ENCODE data around the gene SNX11. TPM values are rescaled to one million over a fixed set of nuclear protein-coding genes. Genes with fewer than 3 reads are reported as not detected.
"Not testable (repeated sequence)": the region's sequence is repeated elsewhere in the genome, so short reads cannot be mapped to it uniquely, and the experiment has no call there.

SNX11 gene
- total RNA-seq, 4 donors from 2014 or later: 12.7 to 16.6 (median 15.0) TPM

DNA sequence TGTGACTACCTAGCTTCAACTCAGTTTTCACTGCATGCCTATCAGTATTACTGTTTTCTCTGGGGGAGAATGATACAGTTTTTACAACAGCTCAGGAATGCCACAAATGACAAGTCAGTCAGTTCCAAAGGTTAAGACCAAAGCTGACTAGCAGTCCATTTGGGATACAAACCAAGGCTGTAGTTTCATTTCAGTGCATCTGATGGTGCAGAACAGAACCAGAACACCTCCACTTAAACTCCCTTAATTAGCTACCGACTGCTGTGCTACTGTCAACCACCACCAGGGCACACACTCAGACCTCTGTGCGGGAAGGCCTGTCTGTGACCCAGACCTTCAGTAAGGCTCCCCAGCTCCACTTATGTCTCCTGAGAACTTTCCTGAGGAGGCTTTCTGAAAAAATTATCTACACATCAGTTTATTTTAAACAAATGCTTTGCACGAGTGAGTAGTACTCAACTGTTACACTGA, 39.0 kb upstream of the SNX11 start:
- TF ChIP-seq POLR2A (IDR thresholded peaks at IDR 0.05) (no peak), CTCF (IDR thresholded peaks at IDR 0.05) (peak in 2 of 6 experiments; percentile 24 to 50)
- intact Hi-C loops (cut with DNase I): no loop called here
- Histone ChIP-seq H3K9me3 (no peaks in the 10 kb centered on the region), H3K36me3 (peaks cover 0 to 93% (median 6%) of the 10 kb centered on the region in 3 donors), H3K27me3 (no peaks in the 10 kb centered on the region), H3K4me1 (peaks cover 5 to 45% (median 16%) of the 10 kb centered on the region in 3 donors), H3K27ac (no peak overlapping the region), H3K4me3 (no peak overlapping the region)
- DNase-seq: no peak
- WGBS, 2 donors: 76 to 82% methylated on average over 3 of the region's 3 CpGs

DNA sequence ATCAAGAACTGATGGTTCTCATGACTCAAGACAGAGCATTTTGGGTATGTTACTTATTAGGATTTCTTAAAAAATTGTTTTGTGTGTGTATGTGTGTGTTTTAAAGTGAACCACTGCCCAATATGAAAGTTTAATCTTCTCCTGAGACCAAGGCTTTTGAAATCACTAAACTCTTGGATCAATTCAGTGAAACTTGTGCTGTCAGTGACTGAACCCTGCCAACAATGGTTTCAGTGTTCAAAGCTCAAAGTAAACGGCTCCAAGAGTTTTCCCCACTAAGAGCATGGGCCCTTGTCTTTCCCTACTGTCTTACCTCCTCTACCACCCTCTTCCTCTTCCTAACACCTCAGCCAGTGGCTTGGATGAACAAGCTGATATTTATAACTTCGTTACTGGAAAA, 37.4 kb upstream of the SNX11 start:
- Histone ChIP-seq H3K27me3 (no peaks in the 10 kb centered on the region), H3K9me3 (no peaks in the 10 kb centered on the region), H3K36me3 (peaks cover 4 to 92% (median 6%) of the 10 kb centered on the region in 3 donors), H3K4me1 (peaks cover 5 to 40% (median 14%) of the 10 kb centered on the region in 3 donors), H3K4me3 (no peak overlapping the region), H3K27ac (no peak overlapping the region)
- no peak for DNase-seq
- intact Hi-C loops (cut with DNase I): loop anchor here (5.0 kb wide), 1 partner anchor 43 kb away; no protein-coding TSS in a partner anchor
- 31 to 47% methylated on average over 2 of the region's 2 CpGs for WGBS, 2 donors
- no peak for TF ChIP-seq POLR2A (IDR thresholded peaks at IDR 0.05)
- no peak for TF ChIP-seq CTCF (IDR thresholded peaks at IDR 0.05)

DNA sequence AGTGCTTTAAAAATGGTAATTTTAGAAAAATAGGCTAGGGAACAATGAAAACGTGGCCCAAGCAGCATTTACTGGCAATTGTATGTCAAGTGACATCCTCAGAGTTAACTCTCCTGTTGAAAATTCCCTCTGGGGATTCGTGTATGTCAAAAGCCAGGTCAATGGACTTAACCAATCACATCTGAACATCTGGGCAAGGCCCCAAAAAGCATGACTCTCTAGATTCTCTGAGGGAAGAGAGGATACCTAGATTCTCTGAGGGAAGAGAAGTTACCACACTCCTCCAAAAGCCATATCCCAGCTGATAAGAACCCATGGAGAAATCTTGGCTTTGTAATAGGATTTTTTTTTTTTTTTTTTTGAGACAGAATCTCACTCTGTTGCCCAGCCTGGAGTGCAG, 35.9 kb upstream of the SNX11 start:
- no peak for DNase-seq
- Histone ChIP-seq H3K27me3 (no peaks in the 10 kb centered on the region), H3K36me3 (peaks cover 4 to 94% (median 19%) of the 10 kb centered on the region in 3 donors), H3K4me3 (no peak overlapping the region), H3K27ac (no peak overlapping the region), H3K4me1 (peaks cover under 1 to 26% (median 3%) of the 10 kb centered on the region in 3 donors), H3K9me3 (no peaks in the 10 kb centered on the region)
- intact Hi-C loops (cut with DNase I): loop anchor here (5.0 kb wide), 1 partner anchor 44 kb away; no protein-coding TSS in a partner anchor
- WGBS, 2 donors: 48 to 54% methylated on average over 2 of the region's 2 CpGs
- TF ChIP-seq CTCF (IDR thresholded peaks at IDR 0.05): no peak
- no peak for TF ChIP-seq POLR2A (IDR thresholded peaks at IDR 0.05)

DNA sequence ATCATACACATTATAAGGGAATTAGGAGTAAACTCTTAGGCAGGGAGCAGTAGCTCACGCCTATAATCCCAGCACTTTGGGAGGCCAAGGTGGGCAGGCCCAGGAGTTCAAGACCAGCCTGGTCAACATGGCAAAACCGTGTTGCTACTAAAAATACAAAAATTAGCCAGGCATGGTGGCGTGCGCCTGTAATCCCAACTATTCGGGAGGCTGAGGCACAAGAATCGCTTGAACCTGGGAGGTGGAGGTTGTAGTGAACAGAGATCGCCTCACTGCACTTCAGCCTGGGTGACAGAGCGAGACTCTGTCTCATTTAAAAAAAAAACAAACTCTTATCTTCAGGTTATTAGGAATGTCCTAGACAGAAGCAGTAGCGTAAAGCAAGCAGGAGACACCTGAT, 34.8 kb upstream of the SNX11 start:
- intact Hi-C loops (cut with DNase I): loop anchor here (5.0 kb wide), 1 partner anchor 46 kb away; no protein-coding TSS in a partner anchor
- not testable (repeated sequence) for H3K4me3 ChIP-seq, H3K27me3 ChIP-seq, H3K27ac ChIP-seq, H3K9me3 ChIP-seq, DNase-seq
- 94 to 100% methylated on average over 3 to 9 of the region's 9 CpGs for WGBS, 2 donors
- peaks cover 0 to 14% (median 0%) of the 10 kb centered on the region in 3 donors for H3K4me1 ChIP-seq
- H3K36me3 ChIP-seq: peaks cover 4 to 89% (median 22%) of the 10 kb centered on the region in 3 donors

GRCh38 chr17:48073566-48074094, 33.9 kb upstream of the SNX11 start:
- H3K27me3 ChIP-seq, H3K4me3 ChIP-seq, DNase-seq, H3K9me3 ChIP-seq: not testable (repeated sequence)
- intact Hi-C loops (cut with DNase I): loop anchor here (5.0 kb wide), 1 partner anchor 46 kb away; no protein-coding TSS in a partner anchor
- H3K36me3 ChIP-seq: peaks cover 4 to 81% (median 22%) of the 10 kb centered on the region in 3 donors
- H3K27ac ChIP-seq: peak overlapping the region in 2 of 4 donors; percentile 15 to 36
- peaks cover 0 to 10% (median 0%) of the 10 kb centered on the region in 3 donors for H3K4me1 ChIP-seq
- WGBS, 2 donors: 50 to 89% methylated on average over 5 of the region's 5 CpGs

GRCh38 chr17:48074322-48075081, 33.1 kb upstream of the SNX11 start:
- intact Hi-C loops (cut with DNase I): loop anchor here (5.0 kb wide), 2 partner anchors 47 to 58 kb away; no protein-coding TSS in a partner anchor
- Histone ChIP-seq H3K4me3 (no peak overlapping the region), H3K27me3 (no peaks in the 10 kb centered on the region), H3K36me3 (peaks cover 4 to 73% (median 22%) of the 10 kb centered on the region in 3 donors), H3K4me1 (peaks cover 0 to 10% (median 0%) of the 10 kb centered on the region in 3 donors), H3K9me3 (no peaks in the 10 kb centered on the region), H3K27ac (peak overlapping the region in 2 of 4 donors; percentile 15 to 36)
- no peak for DNase-seq
- no peak for TF ChIP-seq POLR2A (IDR thresholded peaks at IDR 0.05)
- TF ChIP-seq CTCF (IDR thresholded peaks at IDR 0.05): peak; percentile 56 to 91 (median 86)
- WGBS, 2 donors: 70 to 74% methylated on average over 7 of the region's 7 CpGs

DNA sequence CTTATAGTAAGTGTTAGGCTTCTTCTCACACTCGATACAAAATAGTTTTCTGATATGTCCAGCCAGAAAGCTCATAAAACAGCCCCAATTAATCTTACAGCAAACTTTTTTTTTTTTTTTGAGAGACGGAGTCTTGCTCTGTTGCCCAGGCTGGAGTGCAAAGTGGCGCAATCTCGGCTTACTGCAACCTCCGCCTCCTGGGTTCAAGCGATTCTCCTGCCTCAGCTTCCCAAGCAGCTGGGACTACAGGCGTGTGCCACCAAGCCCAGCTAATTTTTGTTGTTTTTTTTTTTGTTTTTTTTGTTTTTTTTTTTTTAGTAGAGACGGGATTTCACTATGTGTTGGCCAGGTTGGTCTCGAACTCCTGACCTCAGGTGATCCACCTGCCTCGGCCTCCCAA, 30.4 kb upstream of the SNX11 start:
- intact Hi-C loops (cut with DNase I): loop anchor here (5.0 kb wide), 1 partner anchor 55 kb away; no protein-coding TSS in a partner anchor
- not testable (repeated sequence) for H3K9me3 ChIP-seq, H3K27ac ChIP-seq, H3K4me3 ChIP-seq, DNase-seq, H3K27me3 ChIP-seq
- Histone ChIP-seq H3K4me1 (peaks cover 0 to 16% (median 0%) of the 10 kb centered on the region in 3 donors), H3K36me3 (peaks cover 4 to 46% (median 15%) of the 10 kb centered on the region in 3 donors)
- WGBS, 2 donors: 85 to 88% methylated on average over 8 to 10 of the region's 10 CpGs

Measured in esophagus squamous epithelium (tissue), 5 donors.